Liver (tissue), 9 donors: Measurements from ENCODE around the gene HOXB5. TPM values are rescaled to one million over a fixed set of nuclear protein-coding genes. Genes with fewer than 3 reads are reported as not detected.

ENCODE experiments used
- DNase-seq: peaks from one replicate; pipeline ENCODE4 v3.0.0-alpha.2; 2017; ENCODE audit warnings: low spot score
- H3K27ac ChIP-seq, 2 donors: one replicate each; pipeline ENCODE4 v1.7.0; 2013; ENCODE audit warnings: inconsistent platforms in 2 of 2, low read length in 2 of 2, control low read depth in 1 of 2, low read depth in 1 of 2, mild to moderate bottlenecking in 1 of 2
- H3K27me3 ChIP-seq, 4 donors: one replicate each; pipeline versions ENCODE4 v1.6.1 to v1.7.0; 2013; ENCODE audit warnings: low read length in 3 of 4, inconsistent platforms in 1 of 4, mild to moderate bottlenecking in 1 of 4, moderate library complexity in 1 of 4; ENCODE audit not compliant: control insufficient read depth in 4 of 4, insufficient read depth in 4 of 4
- H3K36me3 ChIP-seq, 4 donors: one replicate each; pipeline versions ENCODE4 v1.6.1 to v1.7.0; 2013; ENCODE audit warnings: low read length in 3 of 4, mild to moderate bottlenecking in 3 of 4, low read depth in 1 of 4, moderate library complexity in 1 of 4; ENCODE audit not compliant: control insufficient read depth in 4 of 4, insufficient read depth in 3 of 4
- H3K4me1 ChIP-seq, 4 donors: one replicate each; pipeline versions ENCODE4 v1.6.1 to v1.7.0; 2013; ENCODE audit warnings: low read length in 3 of 4, mild to moderate bottlenecking in 3 of 4, moderate library complexity in 1 of 4; ENCODE audit not compliant: control insufficient read depth in 4 of 4, insufficient read depth in 4 of 4
- H3K4me3 ChIP-seq, 3 donors: one replicate each; pipeline versions ENCODE4 v1.6.1 to v1.7.0; 2013; ENCODE audit warnings: low read length in 3 of 3, control low read depth in 1 of 3, low read depth in 1 of 3, mild to moderate bottlenecking in 1 of 3
- H3K9ac ChIP-seq, 2 donors: one replicate each; pipeline ENCODE4 v1.7.0; 2013; ENCODE audit warnings: low read length in 2 of 2, mild to moderate bottlenecking in 2 of 2, moderate library complexity in 2 of 2, control low read depth in 1 of 2, low read depth in 1 of 2
- H3K9me3 ChIP-seq, 4 donors: one replicate each; pipeline versions ENCODE4 v1.6.1 to v1.7.0; 2013; ENCODE audit warnings: low read length in 3 of 4; ENCODE audit not compliant: control insufficient read depth in 4 of 4
- ATF3 ChIP-seq: IDR thresholded peaks from 2 replicates; pipeline ENCODE4 v1.6.1; 2016; ENCODE audit warnings: antibody characterized with exemption
- CTCF ChIP-seq: fragments of 150-350 bp; IDR thresholded peaks from 2 replicates; pipeline ENCODE4 v1.5.1; 2017; ENCODE audit warnings: improper control_type of control experiment, low read depth, low read length; ENCODE audit not compliant: missing input control
- EGR1 ChIP-seq, 2 donors: IDR thresholded peaks; 2 replicates each; pipeline ENCODE4 v1.6.1; 2016 to 2018; ENCODE audit warnings: antibody characterized with exemption in 2 of 2, low read depth in 2 of 2
- FOXA1 ChIP-seq: IDR thresholded peaks from 2 replicates; pipeline ENCODE4 v1.6.1; 2016; ENCODE audit warnings: antibody characterized with exemption
- FOXA2 ChIP-seq: IDR thresholded peaks from 2 replicates; pipeline ENCODE4 v1.6.1; 2016; ENCODE audit warnings: antibody characterized with exemption
- GABPA ChIP-seq, 2 donors: IDR thresholded peaks in 1 of 2; conservative IDR thresholded peaks in 1 of 2; 2 replicates each; pipeline ENCODE4 v1.6.1; 2016; ENCODE audit warnings: antibody characterized with exemption in 2 of 2, mild to moderate bottlenecking in 1 of 2, moderate library complexity in 1 of 2
- HNF4G ChIP-seq: IDR thresholded peaks from 2 replicates; pipeline ENCODE4 v1.6.1; 2016; ENCODE audit warnings: antibody characterized with exemption
- JUND ChIP-seq, 2 donors: IDR thresholded peaks; 2 replicates each; pipeline ENCODE4 v1.6.1; 2016; ENCODE audit warnings: antibody characterized with exemption in 2 of 2
- MAX ChIP-seq: IDR thresholded peaks from 2 replicates; pipeline ENCODE4 v1.6.1; 2016; ENCODE audit warnings: antibody characterized with exemption
- NR2F2 ChIP-seq: IDR thresholded peaks from 2 replicates; pipeline ENCODE4 v1.6.1; 2016; ENCODE audit warnings: antibody characterized with exemption
- RAD21 ChIP-seq, 2 donors: IDR thresholded peaks; 2 replicates each; pipeline ENCODE4 v1.6.1; 2016; ENCODE audit warnings: antibody characterized with exemption in 2 of 2, mild to moderate bottlenecking in 2 of 2
- REST ChIP-seq: IDR thresholded peaks from 2 replicates; pipeline ENCODE4 v1.6.1; 2016; ENCODE audit warnings: antibody characterized with exemption, mild to moderate bottlenecking
- RXRA ChIP-seq, 2 donors: IDR thresholded peaks; 2 replicates each; pipeline ENCODE4 v1.6.1; 2017 to 2018; ENCODE audit warnings: antibody characterized with exemption in 2 of 2, mild to moderate bottlenecking in 1 of 2
- SP1 ChIP-seq: IDR thresholded peaks from 2 replicates; pipeline ENCODE4 v1.6.1; 2018; ENCODE audit warnings: antibody characterized with exemption, mild to moderate bottlenecking
- TAF1 ChIP-seq: conservative IDR thresholded peaks from 2 replicates; pipeline ENCODE4 v1.6.1; 2016; ENCODE audit warnings: antibody characterized with exemption, mild to moderate bottlenecking
- YY1 ChIP-seq: IDR thresholded peaks from 2 replicates; pipeline ENCODE4 v1.6.1; 2016; ENCODE audit warnings: antibody characterized with exemption, mild to moderate bottlenecking
- ZBTB33 ChIP-seq: IDR thresholded peaks from 2 replicates; pipeline ENCODE4 v1.6.1; 2016; ENCODE audit warnings: antibody characterized with exemption
- WGBS: extraction: QIAGEN DNeasy Blood & Tissue Kit; methylation state at CpG from one replicate; pipeline ENCODE4 v1.1.7; 2013; 5-methylcytosine and 5-hydroxymethylcytosine counted together
- polyA plus RNA-seq, 2 donors: library from polyadenylated mRNA; stranded (reverse) in 1 of 2; unstranded in 1 of 2; fragments of 200-250 nt in 1 of 2; fragments of >200 nt in 1 of 2; fragmentation: Nextera tagmentation in 1 of 2; extraction: Ambion mirVana in 1 of 2; gene quantifications; one replicate each; pipeline versions ENCODE4 v1.2.1 to v1.2.3, GENCODE V29; 2013 to 2015
- total RNA-seq, 2 donors: library from RNA; depleted of rRNA; stranded (reverse); fragments of >200 nt; gene quantifications; one replicate each; pipeline ENCODE4 v1.2.3, GENCODE V29; 2014
- donor health status: healthy.
- donor health status: healthy.
- donor health status: healthy.
- donor health status: healthy.
- donor health status: healthy.

HOXB5 gene
- total and polyA plus RNA-seq, 4 donors = 0.08 to 0.38 (median 0.36) TPM; not detected in 1

- no peak within 1 kb of the TSS for H3K9ac ChIP-seq
- DNase-seq = no peak
- no peak within 1 kb of the TSS for H3K27ac ChIP-seq
- no peaks in the 10 kb centered on the region for H3K36me3 ChIP-seq
- WGBS = 3% methylated on average over 50 of the region's 50 CpGs
- peak within 1 kb of the TSS in 1 of 3 donors; percentile 39 for H3K4me3 ChIP-seq
- no peaks in the 10 kb centered on the region for H3K9me3 ChIP-seq
- peaks cover 7 to 14% (median 13%) of the 10 kb centered on the region in 4 donors for H3K4me1 ChIP-seq
- TF ChIP-seq ZBTB33 (no peak), JUND (IDR thresholded peaks at IDR 0.05) (no peak), MAX (no peak), CTCF (no peak), FOXA2 (no peak), SP1 (no peak), HNF4G (no peak), FOXA1 (no peak), NR2F2 (no peak), ATF3 (no peak), GABPA (IDR thresholded peaks at IDR 0.05 in 1 of 2, conservative IDR thresholded peaks at IDR 0.05 in 1 of 2) (no peak), TAF1 (no peak)
- peaks cover 4 to 54% (median 39%) of the 10 kb centered on the region in 4 donors for H3K27me3 ChIP-seq
These were observed 32.9 kb upstream of the HOXB5 start, which contains the start of gene HOXB9 for GRCh38 chr17:48626245-48627117. HOXB9 (minus strand) TSS chr17:48626358; CDS start chr17:48626269, 89 bp downstream.

- H3K27me3 ChIP-seq = peaks cover 4 to 53% (median 38%) of the 10 kb centered on the region in 4 donors
- 2% methylated on average over 69 of the region's 69 CpGs for WGBS
- no peaks in the 10 kb centered on the region for H3K36me3 ChIP-seq
- TF ChIP-seq NR2F2 (no peak), TAF1 (no peak), CTCF (no peak), JUND (IDR thresholded peaks at IDR 0.05) (no peak), RXRA (IDR thresholded peaks at IDR 0.05) (no peak), ATF3 (no peak), HNF4G (no peak), EGR1 (IDR thresholded peaks at IDR 0.05; ENCODE audit: low read depth in 2 of 2) (no peak), FOXA1 (no peak), YY1 (no peak), SP1 (no peak), REST (no peak), RAD21 (IDR thresholded peaks at IDR 0.05) (no peak), MAX (no peak)
- peaks cover 7 to 14% (median 13%) of the 10 kb centered on the region in 4 donors for H3K4me1 ChIP-seq
- no peaks in the 10 kb centered on the region for H3K9me3 ChIP-seq
- H3K9ac ChIP-seq = no peak overlapping the region
- no peak for DNase-seq
- peak overlapping the region in 1 of 3 donors; percentile 39 for H3K4me3 ChIP-seq
- H3K27ac ChIP-seq = no peak overlapping the region
These were observed 32.1 kb upstream of the HOXB5 start for GRCh38 chr17:48625495-48626244.
